NCI-H1930 (cell line): Measurements from ENCODE around the gene LMF1.

Experiments used
- DNase-seq, 2 experiments: peaks; one replicate each; lab custom pipeline; 2025; lab: John Stamatoyannopoulos, UW

Gene LMF1

DNA sequence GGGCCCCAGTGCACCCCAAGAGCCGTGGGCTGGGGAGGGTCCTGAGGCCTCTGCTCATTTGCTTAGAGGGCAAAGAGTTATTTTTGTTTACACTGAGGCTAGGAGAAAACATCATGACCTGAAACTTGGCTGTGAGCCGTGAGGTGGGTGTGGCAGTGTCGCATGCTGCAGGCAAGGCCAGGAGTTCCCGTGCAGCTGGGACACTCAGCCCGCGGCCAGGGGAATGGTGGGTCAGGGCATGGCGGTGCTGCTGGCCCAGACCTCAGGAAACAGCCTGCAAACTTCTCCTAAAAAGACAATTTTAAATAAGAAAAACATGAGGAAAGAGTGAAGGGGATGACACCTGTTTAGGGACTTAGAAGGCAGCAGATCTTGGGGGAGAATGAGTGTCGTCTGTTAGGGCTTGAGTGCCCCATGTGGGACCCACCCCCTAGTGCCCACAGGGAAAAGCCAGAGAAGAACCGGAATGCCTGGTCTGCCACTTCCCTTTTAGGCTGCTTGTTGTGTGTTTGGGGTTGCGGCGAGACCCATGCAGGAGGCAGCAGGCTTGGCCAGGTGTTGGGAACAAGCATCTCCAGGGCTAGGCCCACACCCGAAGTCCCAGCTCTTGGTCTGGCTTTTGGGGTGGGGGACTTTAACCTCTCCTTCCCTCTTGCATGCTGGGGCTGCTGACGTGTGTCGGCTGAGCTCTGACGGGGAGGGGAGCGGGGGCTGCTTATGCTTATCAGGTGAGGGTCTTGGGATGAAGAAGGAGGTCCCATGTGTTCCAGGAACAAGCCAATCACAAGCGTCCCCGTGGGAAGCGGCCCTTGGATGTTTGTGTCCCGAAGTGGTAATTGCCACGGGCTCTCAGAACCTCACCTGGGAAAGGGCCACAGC is 89.3 kb downstream of the LMF1 start:
- DNase-seq: no peak

GRCh38 chr16:880471-881171 is 90.2 kb downstream of the LMF1 start:
- no peak for DNase-seq

- no peak for DNase-seq
Observed at GRCh38 chr16:879986-880385, 90.8 kb downstream of the LMF1 start.

GRCh38 chr16:879461-879861 is 91.3 kb downstream of the LMF1 start:
- no peak for DNase-seq

- DNase-seq: no peak
Observed at GRCh38 chr16:878886-879285, 91.9 kb downstream of the LMF1 start.

DNA sequence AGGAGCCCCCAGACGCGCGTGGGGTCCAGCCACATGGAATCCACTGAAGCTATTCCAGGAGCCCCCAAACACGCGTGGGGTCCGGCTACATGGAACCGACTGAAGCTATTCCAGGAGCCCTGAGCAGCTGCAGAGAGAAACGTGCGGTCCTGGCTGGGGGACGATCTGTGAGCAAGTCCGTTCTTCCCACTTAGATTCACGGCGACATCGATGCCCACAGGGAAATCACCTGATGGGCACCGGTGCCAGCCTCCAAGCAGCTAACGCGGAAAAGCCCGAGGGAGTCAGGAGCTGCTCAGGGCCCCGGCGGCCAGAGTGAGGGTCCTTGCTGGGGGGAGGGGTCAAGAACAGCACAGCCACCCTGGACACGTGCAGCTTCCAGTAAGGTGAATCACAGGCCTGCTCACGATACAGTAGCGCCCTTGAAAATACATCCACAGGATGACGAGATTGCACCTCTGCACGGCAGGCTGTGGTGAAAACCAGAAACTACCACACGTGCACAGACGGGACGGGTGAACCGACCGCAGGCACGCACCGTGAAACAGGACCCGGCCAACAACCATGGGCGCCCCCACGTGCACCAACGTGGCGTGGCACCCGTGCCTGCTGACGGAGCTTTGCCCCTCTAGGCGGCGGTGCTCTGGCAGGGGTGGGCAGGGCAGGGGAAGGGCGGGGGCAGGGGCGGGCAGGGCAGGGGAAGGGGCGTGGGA is 92.6 kb downstream of the LMF1 start:
- peak in 1 of 2 experiments; percentile 48 for DNase-seq

- DNase-seq: no peak
Observed at GRCh38 chr16:877242-878071, 93.3 kb downstream of the LMF1 start.

GRCh38 chr16:876523-877241 is 94.1 kb downstream of the LMF1 start:
- DNase-seq: no peak

DNA sequence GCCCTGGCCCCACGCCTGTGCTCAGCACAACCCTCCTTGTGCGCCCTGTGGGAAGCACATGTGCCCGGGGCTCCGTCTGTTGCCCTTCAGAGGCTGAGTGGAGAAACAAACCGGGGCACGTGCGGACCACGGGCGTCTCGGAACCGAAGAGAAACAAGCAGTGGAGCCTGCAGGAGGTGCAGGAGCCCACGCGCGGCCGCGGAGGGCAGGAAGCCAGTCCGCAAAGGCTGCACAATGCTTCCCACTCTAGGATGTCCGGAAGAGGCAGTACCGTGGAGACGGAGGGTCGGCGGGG is 94.8 kb downstream of the LMF1 start:
- no peak for DNase-seq

GRCh38 chr16:875182-876040 is 95.4 kb downstream of the LMF1 start:
- DNase-seq: no peak

GRCh38 chr16:874366-875181 is 96.2 kb downstream of the LMF1 start:
- DNase-seq: no peak

DNA sequence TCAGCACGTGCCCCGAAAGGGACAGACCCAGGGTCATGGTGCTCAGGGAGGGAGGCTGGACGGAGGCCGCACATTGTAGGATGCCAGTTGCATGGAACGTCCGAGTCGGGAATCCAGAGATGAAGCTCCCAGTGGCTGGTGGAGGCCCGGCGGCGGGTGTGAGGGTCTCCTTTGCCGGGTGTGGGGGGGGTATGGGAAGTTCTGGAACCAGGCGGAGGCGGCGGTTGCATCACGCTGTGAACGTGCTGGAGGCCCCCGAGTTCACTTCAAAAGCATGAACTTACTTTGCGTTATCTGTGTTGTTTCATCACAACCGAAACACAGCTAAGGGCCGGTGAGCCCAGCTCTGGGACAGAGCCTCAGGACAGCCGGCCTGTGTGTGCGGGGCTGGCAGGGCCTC is 96.9 kb downstream of the LMF1 start:
- no peak for DNase-seq

DNA sequence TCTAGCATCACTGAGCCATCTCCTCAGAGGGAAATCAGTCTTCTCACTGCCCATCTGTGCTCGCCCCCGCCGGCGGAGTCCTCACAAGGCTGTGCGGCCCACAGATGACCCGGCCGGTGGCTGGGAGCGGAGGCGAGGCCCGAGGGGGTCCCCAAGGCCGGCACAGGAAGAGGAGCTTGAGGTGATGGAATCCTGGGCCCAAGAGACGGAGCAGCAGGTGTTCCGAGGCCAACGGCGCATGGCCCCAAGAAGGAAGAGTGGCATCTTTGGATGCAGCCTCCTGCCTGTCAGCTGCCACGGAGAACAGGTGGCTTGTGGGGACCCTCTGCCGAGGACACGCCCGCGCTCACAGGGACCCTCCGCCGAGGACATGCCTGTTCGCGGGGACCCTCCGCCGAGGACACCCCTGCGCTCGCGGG is 97.5 kb downstream of the LMF1 start:
- DNase-seq: no peak

GRCh38 chr16:872436-873242 is 98.1 kb downstream of the LMF1 start:
- DNase-seq: no peak

DNA sequence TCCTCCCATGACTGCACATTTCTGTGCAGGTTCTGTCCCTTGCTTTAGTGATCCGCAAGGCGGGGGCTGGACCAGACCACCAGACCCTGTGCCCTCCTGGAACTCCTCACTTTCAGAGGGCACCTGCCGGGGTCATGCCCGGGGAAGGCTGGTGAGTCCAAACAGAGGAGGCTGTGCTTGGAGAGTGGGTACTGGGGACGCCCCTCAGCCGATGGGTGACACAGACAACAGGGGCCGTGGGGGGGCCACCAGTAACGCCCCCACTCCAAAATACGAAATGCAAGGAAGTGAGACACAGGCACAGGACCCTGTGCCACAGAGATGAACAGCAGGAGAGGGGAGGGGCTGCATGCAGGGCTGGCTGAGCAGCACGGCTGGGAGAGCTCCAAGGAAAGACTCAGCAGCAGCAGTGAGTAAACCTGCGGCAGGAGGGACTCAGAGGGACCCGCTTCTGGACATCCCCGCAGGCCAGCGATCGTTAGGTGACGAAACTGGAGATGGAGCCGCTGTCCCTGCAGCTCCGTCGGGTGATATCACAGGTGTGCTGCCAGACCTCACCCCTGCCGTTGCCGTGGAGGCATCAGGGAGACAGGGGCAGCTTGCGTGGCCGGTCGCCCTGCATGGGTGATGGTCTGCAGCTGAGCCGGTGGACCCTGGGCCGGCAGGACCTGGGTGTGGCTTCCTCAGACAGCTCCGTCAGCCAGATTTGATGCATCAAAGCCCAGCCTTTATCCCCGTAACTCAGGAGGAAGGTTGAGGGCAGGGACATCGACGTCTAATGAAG is 99.0 kb downstream of the LMF1 start:
- no peak for DNase-seq

DNA sequence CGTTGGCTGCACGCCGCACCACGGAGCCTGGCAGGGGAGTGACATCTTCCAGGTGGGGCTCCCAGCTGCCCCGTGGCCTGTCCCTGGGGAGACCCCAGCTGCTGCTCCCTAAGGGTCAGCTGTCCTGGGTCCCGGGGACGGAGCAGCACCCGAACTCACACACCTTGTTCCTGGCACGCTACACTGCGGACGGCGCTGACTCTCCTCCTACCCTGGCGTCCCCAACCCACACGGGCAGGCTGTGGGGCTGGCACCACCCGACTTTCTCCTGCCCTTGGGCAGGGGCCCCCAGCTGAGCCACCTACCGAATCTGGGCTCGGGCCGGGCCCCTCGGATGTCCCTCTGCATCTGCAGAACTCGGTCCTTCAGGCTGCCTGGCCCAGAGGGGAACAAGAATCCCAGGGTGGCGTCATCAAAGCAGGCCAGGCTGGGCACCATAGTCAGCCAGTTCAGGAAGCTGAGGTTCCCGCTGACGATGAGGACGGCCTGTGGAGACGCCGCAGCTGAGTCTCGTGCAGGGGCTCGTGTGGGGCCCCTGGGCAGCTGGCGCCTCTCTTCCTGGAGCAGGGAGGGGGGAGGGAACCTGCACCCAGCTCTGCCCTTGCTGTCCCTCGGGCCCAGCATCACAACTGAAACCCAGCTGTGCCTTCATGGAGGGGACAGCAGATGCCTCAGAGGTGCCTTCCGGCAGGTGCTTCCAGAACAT is 99.8 kb downstream of the LMF1 start:
- DNase-seq: no peak
